IPS-11a (cell line): ENCODE results near the gene IL17REL.

Experiments
- H3K4me3 ChIP-seq: one replicate; pipeline ENCODE4 v1.5.1; 2013; ENCODE audit warnings: low read depth, low read length, control low read depth

IL17REL gene

DNA sequence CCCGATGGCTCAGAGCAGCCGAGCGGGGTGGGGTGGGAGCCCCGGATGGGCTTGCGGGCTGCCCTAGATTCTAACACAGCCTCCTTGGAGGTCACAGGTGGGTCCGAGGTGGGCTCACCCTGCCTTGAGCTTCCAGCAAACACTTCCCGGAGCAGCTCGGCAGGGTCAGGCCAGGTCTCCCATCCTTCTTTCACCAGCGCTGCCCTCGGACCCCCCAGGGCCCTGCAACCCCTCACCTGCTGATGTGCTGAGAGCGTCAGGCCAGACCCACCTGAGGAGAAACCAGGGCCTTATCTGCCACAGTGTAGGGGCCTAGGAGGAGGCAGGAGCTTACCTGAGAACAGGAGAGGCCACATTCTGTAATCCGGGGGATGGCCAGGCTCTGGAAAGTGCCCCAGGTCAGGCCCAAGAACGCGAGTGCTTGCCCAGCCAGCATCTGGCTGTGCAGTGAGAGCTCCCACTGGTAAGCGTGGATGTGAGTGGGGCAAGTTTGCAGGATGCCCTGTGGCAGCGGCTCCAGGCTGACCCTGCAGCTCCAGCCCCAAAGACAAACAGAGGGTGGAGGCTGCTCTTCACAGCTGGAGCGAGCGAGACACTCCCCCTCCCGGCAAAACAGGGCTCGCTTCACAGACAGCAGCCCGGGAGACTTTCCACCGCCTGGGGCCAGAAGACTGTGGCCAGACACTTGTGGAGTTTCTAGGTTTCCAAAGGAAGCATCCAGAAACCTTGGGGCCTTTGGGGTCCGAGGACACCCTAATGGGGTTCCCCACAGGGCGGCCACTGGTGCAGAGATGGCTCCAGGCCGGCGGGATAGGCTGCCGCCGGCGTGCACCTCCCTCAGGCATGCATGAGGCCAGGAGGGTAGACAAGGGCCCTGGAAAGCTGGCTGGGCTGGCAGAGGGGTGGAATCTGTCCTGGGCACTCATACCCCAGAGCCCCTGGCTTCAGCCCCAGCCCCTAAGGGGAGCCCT is at the start of gene IL17REL:
Gene IL17REL (minus strand): TSS at position 555 of the 971 bp plus-strand sequence. CDS start 119 bp downstream, at position 436.
- no peak within 1 kb of the TSS for H3K4me3 ChIP-seq

DNA sequence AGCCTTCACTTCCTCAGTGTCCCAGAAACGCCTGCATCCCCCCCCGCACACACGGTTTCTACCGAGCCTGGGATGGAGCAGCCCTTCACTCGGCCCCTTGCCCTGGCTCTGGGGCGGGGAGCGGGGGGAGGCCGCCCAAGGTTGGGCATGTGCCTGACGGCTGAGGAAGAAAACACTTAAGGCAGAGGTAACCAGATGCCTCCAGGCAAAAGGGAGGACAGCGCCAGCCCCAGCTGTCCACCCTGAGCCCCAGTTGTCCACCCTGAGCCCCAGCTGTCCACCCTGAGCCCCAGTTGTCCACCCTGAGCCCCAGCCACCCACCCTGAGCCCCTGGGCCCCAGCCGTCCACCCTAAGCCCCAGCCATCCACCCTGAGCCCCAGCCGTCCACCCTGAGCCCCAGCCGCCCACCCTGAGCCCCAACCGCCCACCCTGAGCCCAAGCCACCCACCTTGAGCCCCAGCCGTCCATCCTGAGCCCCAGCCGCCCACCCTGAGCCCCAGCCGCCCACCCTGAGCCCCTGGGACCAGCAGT is 49.3 kb upstream of the IL17REL start:
- H3K4me3 ChIP-seq: no peak overlapping the region

DNA sequence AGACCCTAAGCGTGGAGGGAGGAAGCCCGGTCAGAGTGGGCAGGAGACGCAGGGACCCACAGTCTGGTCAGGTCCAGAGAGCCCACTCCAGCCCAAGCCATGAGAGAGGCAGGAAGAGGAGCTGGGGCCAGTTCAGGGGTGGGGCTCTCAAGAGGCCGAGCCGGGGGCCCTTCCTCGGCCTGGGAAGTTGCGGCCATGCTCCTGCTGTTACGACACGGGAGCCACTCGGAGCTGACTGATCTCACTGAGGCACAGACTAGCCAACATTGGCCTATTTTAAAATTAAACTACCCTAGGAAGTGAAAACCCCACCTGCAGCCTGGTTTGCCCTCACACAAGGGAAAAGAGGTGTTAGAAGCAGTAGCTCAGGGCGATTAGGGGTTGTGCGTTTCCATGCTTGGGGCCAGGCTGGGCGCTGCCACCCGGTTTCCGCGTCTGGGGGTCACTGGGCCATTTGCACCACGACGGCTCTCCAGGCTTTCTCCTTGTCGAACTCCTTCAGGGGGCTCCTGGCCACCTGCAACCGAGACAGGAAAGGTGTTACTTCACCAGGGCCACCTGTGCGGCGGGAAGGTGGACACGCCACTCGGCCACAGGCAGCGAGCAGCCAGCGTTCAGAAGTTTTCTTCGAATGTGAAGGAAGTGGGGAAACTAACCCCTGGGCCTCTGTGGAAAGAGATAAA is 48.7 kb upstream of the IL17REL start:
- H3K4me3 ChIP-seq: no peak overlapping the region

DNA sequence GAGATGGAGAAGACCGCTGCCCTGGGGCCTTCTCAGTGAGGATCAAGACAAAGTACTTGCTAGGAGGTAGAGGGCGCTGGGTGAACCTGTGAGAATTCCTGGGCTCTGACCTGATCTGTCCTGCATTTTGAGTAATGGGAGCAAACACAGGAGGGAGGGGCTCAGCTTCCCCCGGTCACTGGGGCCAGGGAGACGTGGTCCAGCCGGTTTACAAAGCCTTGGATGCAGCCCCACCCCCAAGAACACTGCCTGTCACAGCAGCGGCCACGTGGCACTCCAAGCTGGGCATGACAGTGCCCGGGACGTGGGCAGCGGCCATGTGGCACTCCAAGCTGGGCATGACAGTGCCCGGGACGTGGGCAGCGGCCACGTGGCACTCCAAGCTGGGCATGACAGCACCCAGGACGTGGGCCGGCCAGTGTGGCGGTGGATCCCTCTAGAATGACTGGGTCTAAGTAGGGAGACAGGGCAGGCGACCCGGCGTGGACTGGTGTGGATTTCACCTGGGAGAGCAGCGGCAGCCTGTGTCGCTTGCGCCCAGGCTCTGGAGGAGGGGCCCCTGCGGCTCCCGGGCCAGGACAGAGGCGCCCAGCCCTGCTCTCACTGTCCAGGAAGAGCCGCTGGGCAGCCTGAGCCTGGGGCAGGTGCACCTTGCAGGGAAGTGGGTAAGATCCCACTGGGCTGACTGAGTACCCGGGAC is 48.0 kb upstream of the IL17REL start:
- no peak overlapping the region for H3K4me3 ChIP-seq

DNA sequence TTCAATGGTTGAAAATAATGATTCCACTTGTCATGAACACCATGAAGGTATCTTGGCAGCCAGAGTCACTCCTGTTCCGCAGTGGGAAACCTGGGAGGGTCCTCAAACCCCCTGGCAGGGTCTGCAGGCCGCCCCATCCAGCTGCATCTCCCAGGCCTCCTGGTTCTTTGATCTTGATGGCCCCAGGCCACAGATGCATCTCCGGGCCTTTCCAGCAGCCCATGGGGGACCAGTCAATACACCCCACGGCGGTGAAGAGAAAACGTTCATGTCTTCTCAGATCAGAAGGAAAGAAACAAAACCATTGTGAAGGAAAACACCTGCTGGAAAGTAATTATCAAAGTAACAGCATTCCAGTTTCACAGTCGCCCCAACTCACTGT is 47.3 kb upstream of the IL17REL start:
- no peak overlapping the region for H3K4me3 ChIP-seq

DNA sequence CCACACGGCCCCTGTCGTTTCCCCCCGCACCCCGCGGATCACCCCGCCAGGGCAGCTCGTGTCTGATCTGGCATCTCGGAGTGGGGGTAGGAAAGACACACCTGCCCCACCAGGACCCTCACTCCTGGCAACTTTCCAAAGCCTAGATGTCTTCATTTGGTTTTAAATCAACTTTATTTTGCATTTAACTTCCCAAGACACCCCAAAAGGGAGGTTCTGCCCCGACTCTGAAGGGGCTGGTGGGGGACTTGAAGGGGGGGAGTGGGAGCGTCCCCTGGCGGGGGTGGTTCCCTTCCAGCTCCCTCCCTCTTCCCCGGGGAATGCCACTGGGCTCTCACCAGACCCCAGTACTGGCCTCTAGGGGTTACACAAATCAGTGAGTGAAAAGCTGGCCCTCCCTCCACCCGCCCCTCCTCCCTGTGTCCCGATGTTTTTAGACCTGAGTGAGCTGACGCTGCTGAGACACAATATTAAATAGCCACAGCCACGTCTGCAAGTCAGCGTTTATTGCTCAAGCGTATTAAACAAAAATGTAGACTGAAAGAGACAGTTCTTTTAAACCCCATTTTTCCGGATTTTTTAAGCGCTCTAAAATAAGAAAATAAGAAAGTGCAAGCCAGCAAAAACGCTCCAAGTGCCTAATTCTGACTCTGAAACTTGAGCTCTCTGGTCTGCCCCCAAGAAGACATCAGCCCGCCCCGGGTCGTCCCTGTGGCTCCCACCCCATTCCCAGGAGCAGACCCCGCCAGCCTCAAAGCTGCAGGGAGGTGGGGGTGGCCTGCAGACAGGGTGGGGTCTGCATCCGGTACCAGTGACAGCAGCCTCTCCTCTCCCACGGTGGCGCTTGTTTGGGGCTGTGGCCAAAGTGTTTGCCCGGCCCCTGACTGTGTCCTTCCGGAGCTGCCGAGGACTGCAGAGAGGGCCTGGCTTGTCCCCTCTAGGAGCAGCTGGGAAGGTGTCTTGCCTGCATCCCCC is 46.6 kb upstream of the IL17REL start:
- H3K4me3 ChIP-seq: peak overlapping the region; percentile 28

DNA sequence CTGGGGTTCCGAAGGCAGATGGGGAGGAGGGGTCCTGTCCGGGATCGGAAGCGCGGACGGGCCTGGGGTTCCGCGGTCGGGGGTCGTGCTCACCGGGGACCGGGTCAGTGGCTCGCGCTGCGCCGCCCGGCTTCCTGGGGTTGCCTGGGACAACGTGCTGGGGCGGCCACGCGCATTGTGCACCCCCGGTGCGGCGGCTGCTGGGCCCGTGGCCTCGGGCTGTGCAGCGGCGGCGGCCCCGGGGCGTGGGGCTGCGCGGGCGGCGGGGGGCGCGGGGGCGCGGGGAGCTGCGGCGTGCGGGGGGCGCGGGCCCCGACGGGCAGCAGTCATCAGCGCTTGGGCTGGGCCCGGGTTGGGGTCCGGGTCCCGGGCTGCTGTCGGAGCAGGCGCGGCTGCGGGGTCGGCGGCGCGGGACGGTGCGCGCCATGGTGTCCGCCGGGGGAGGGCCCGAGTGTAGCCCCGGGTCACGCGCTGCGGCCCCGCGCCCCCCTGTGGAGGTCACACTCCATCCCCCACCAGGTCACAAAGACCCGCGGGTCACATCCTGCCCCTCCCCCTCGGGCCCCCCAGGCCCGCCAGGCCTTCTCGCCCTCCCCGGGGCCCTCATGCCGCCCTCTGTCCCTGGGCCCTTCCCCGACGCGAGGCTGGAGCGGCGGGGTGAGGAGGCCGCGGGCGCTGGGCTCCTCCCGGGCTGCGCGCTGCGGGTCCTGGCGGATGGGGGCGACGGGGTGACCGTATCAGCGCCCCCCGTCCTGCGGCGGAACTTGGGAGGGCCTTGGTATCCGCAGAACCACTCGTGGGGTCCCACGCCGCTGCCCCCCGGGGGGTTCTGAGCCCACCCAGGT is 45.7 kb upstream of the IL17REL start, which contains the start of gene TTLL8:
Gene TTLL8 (minus strand): TSS at position 238 of the 845 bp plus-strand sequence.
- H3K4me3 ChIP-seq: peak within 1 kb of the TSS; percentile 28

DNA sequence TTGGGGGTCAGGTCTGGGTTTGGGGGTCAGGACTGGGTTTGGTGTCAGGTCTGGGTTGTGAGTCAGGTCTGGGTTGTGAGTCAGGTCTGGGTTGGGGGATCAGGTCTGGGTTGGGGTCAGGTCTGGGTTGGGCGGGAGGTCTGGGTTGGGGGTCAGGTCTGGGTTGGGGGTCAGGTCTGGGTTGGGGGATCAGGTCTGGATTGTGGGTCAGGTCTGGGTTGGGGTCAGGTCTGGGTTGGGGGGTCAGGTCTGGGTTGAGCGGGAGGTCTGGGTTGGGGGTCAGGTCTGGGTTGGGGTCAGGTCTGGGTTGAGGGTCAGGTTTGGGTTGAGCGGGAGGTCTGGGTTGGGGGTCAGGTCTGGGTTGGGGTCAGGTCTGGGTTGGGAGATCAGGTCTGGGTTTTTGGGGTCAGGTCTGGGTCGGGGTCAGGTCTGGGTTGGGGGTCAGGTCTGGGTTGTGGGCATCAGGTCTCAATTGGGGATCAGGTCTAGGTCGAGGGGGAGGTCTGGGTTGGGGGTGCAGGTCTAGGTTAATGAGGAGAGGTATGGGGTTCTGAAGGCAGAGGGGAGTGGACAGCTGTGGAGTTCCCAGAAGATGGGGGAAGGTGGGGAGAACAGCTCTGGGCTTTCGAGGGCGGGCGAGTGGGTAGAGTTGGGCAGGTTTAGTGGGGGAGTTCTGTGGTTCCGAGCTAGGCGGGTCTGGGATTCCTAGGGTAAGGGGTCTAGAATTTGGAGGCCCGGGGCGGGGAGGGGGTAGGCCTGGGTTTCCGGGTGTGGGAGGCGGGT is 44.9 kb upstream of the IL17REL start:
- H3K4me3 ChIP-seq: no peak overlapping the region

DNA sequence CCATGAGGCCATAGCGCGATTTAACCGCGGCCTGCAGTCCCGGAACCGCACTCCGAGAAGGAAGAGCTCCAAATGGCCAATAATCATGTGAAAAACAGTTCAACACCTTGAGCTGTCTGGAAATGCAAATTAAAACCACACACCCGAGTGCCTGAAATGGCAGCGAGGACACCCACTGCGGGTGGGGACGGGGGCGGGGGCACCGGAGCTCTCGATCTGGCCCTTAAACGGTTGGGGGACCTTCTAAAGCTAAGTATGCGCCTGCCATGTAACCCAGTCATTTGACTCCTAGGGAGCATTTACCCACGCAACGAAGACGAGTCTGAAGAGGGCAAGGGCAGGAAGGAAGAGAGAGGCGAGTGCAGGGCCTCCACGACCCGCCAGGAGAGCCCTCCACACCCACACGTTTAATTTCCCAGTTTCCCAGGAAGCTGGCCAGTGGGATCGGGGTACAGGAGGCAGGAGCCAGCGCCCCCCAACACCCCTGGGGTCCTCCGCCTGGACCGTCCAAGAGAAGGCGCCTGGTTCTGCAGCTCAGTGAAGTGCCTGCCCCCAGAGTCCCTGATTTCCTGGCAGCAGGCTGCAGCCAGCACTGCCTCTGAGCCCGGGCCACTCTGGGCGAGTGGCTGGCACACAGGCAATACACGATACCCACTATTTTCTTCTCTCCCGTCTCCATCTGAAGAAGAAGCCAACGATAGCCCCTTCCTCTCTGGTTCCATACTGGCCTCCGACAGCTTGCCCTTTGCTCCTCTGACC is 43.8 kb upstream of the IL17REL start:
- no peak overlapping the region for H3K4me3 ChIP-seq

DNA sequence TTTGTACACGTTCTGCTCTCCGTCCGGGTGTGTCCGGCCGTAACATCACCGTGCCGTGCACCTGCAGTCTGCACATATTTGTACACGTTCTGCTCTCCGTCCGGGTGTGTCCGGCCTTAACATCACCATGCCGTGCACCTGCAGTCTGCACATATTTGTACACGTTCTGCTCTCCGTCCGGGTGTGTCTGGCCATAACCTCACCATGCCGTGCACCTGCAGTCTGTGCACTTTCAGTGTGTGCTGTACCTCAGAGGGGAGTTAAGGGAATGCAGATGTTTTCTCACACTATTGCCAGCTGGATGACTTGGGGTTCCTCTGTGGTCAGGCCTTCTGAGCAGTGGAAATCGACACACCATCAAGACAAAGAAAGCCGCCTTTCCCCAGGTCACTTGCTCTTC is 41.3 kb upstream of the IL17REL start:
- H3K4me3 ChIP-seq: no peak overlapping the region

DNA sequence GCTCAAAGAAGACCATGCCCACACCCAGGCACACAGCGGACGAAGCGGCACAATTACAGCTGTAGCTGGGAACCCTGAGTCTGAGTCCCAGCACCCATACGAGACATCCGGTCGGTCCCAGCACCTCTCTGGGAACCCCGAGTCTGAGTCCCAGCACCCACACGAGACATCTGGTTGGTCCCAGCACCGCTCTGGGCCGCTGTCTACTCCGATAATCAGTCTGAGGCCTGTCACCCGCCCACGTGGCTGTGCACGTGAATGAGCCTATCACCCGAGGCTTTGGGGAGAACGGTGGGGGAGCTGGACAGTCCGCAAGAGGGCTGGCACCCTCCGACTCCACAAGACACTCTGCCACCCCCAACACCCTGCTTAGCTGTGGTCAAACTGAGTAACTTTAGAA is 39.4 kb upstream of the IL17REL start:
- H3K4me3 ChIP-seq: no peak overlapping the region

DNA sequence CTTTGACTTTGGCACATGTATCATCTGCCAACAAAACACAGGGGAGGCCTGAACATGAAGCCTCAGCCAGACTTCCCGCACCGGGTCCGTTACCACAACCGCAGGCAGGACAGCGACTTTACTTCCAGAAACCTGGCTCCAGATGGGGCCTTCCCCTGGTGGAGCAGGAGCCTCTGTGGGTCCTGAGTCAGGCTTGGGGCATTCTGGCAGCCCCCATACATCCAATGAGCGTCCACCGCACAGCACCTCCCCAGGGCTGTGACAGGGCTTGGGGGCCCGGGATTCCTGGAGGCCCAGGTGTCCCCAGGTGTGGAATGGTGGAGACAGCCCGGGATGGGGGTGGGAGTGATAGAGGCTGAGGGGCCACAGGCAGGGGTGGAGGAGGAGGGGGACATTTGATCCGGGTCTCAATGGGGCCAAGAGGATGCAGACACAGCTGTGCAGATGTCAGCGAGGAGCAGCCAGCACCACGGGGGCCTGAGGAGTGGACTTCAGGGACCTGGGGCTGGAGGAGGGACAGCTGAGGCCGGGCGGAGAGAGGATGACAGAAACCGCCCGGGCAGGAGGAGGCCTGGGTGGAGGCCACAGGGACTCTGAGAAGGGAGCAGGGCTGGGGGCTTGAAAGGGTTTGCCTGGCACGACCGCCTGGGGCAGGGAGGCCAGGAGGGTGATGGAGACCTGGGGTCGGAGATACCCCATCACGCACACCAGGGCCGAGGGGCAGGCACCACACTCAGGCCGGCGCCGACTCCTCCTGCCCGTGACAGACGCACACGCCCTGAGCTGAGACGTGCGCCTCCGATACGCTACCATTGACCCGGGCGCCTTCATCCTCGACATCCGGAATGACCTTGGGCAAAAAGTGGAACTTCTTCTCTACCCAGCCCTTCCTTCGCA is 37.0 kb upstream of the IL17REL start:
- H3K4me3 ChIP-seq: no peak overlapping the region

DNA sequence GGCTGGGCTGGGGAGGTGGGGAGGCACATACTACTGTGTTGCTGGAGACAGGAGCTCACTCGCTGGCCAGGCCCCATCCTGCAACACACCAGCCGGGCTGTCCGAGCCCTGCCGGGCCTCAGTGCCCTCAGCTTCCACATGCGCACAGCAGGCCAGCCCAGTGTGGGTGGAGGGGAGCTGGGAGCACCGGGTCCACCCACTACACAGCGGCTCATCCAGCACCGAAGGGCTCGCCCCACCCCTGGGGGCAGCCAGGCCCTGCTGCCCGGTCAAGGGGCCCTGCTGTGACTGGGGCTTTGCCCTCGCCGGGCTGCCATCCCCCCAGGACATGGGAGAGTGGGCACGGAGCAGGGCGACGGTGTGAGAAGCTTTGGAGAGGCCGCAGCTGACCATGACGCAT is 36.3 kb upstream of the IL17REL start:
- H3K4me3 ChIP-seq: no peak overlapping the region

DNA sequence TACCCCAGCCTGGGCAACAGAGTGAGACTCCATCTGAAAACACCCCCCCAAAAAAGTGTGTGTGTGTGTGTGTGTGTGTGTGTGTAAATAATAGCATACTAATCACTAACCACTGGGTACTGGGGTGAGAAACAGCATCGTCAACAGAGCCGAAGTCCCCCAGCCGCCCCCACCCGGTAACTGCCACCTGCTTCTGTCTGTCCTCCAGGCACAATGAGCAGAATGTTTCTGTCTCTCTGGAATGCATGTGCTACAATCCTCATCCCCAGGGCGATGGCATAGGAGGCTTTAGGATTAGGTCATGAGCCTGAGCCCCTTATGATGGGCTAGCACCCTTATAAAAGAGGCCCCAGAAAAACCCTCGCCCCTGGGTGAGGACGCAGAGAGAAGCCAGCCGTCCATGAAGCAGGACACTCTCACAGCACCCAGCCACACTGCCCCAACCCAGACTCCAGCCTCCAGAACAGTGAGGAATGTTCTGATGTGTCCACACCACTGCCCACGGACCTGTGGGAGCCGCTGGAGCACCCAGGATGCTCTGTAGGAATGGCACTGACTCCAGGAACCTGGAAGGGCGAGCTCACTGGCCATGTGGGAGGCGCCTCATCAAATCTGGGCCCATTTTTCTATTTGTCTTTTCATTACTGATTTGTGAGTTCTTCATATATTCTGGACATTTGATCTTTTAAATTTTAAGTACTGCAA is 35.6 kb upstream of the IL17REL start:
- no peak overlapping the region for H3K4me3 ChIP-seq

DNA sequence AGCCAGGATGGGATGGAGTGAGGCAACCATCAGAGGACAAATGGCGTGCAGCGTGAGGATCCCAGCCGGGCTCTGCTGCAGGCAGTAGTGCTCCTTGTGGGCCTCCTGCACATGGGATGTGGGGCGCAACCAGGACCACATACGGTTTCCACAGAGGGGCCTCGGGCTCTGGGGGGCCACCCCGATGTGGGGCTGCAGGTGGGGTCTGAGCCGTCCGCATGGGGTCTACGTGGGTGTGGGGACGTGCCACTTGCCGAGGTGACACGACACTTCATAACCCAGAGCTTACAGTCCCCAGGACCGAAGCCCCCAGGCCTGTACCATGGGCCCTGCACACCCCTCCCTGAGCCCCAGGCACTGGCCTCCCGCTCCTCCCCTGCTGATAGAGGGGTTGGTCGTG is 34.8 kb upstream of the IL17REL start:
- H3K4me3 ChIP-seq: no peak overlapping the region
